Right lobe of liver (tissue), 6 donors: ENCODE measurements around the gene SPTBN1. TPM values are rescaled to one million over a fixed set of nuclear protein-coding genes. Genes with fewer than 3 reads are reported as not detected.

Source experiments
- ATAC-seq, 4 donors: fragments of 200-7000 bp; cut with Tn5 transposase; one replicate each; pipeline ENCODE4 v1.9.1; 2020; ENCODE audit warnings: mild to moderate bottlenecking in 4 of 4, moderate library complexity in 4 of 4
- DNase-seq, 3 donors: peaks; one replicate each; pipeline ENCODE4 v3.0.0-alpha.2; 2020
- H3K27ac ChIP-seq, 3 donors: fragments of 200-600 bp; one replicate each; pipeline ENCODE4 v1.8.0; 2022
- H3K27me3 ChIP-seq, 2 donors: fragments of 200-600 bp; one replicate each; pipeline ENCODE4 v1.8.0; 2022
- H3K36me3 ChIP-seq, 4 donors: fragments of 200-600 bp; sonication (generic) in 1 of 4; one replicate each; pipeline versions ENCODE4 v1.5.1 to v1.8.0; 2017 to 2022; ENCODE audit warnings: control low read depth in 1 of 4
- H3K4me1 ChIP-seq, 4 donors: fragments of 200-600 bp; sonication (generic) in 1 of 4; one replicate each; pipeline versions ENCODE4 v1.5.1 to v1.8.0; 2017 to 2022; ENCODE audit warnings: control low read depth in 1 of 4
- H3K4me3 ChIP-seq, 3 donors: fragments of 200-600 bp; one replicate each; pipeline ENCODE4 v1.8.0; 2022
- H3K9me3 ChIP-seq, 4 donors: fragments of 200-600 bp; sonication (generic) in 1 of 4; one replicate each; pipeline versions ENCODE4 v1.5.1 to v1.8.0; 2017 to 2022; ENCODE audit warnings: control low read depth in 1 of 4
- POLR2A ChIP-seq: fragments of 450-650 bp; IDR thresholded peaks from one replicate; pipeline ENCODE4 v1.6.1; 2017; ENCODE audit warnings: antibody characterized with exemption, mild to moderate bottlenecking
- WGBS: methylation state at CpG from one replicate; pipeline ENCODE4 v1.1.6; 2018; ENCODE audit warnings: low coverage, low lambda C conversion rate; ENCODE audit not compliant: insufficient coverage; ENCODE audit errors: missing lambda C conversion rate; 5-methylcytosine and 5-hydroxymethylcytosine counted together
- intact Hi-C, 2 donors: fragments of 100-400 bp; cut with DNase I; formaldehyde crosslinking; loops; one replicate each; pipeline versions ENCODE4 v1.11.2 to v1.14.1; 2022
- total RNA-seq, 6 experiments: library from RNA; depleted of rRNA in 2 of 6; stranded (reverse); fragments of >200 nt in 2 of 6; fragmentation: NEBNext Ultra II Directional in 3 of 6; extraction: Animal tissue kit (Norgen Biotek cat#: 25700) in 3 of 6; gene quantifications; one replicate each; pipeline versions ENCODE4 v1.1.0 to v1.2.4, GENCODE V29; 2016 to 2023
- TF ChIP-seq, protein P1 (sequence below), 4 donors: fragments of 200-600 bp in 3 of 4; fragments of 450-650 bp in 1 of 4; IDR thresholded peaks; one replicate each; pipeline versions ENCODE4 v1.5.1 to v1.8.0; 2016 to 2022; ENCODE audit warnings: antibody characterized with exemption in 4 of 4, mild to moderate bottlenecking in 2 of 4
- donor health status: DM: no; HTN: yes; CAD: no.
- donor health status: DM: no; HTN: no; CAD: no.
- donor health status: DM: no; HTN: no; CAD: no.
- donor health status: DM: no; HTN: yes; CAD: no.
- donor health status: DM: no; HTN: yes; CAD: no.

Gene SPTBN1
- total RNA-seq, 6 experiments from 2014 or later = 107 to 315 (median 227) TPM

DNA sequence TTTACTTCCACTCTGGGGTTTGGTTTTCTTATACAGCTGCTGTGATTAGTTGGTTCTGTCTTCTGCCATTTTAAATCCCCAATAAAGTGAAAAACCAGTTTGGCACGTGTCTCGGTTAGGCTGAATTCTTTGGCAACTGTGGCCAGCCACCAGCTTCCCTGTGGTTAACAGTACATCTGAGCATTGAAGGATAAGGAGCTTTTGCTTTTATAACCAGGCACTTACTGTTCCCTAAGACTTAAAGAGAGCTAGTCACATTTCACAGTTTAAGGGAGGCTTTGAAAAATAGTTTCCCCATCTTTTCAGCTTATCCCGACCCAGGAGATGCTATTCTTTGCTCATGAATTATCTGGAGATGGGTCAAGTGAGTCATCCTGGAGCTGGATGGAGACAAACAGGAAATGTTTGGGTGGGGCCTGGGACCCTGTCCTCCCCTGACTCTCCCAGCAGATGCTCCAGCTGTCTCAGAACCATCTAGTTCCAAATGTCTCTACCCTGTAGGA is 210.1 kb downstream of the SPTBN1 start:
- ATAC-seq (peak; percentile 1 to 29 (median 2)), DNase-seq (no peak)
- TF ChIP-seq, protein P1, sequence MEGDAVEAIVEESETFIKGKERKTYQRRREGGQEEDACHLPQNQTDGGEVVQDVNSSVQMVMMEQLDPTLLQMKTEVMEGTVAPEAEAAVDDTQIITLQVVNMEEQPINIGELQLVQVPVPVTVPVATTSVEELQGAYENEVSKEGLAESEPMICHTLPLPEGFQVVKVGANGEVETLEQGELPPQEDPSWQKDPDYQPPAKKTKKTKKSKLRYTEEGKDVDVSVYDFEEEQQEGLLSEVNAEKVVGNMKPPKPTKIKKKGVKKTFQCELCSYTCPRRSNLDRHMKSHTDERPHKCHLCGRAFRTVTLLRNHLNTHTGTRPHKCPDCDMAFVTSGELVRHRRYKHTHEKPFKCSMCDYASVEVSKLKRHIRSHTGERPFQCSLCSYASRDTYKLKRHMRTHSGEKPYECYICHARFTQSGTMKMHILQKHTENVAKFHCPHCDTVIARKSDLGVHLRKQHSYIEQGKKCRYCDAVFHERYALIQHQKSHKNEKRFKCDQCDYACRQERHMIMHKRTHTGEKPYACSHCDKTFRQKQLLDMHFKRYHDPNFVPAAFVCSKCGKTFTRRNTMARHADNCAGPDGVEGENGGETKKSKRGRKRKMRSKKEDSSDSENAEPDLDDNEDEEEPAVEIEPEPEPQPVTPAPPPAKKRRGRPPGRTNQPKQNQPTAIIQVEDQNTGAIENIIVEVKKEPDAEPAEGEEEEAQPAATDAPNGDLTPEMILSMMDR (IDR thresholded peaks at IDR 0.05) = no peak
- no peak for TF ChIP-seq POLR2A
- Histone ChIP-seq H3K36me3 (peaks cover 10 to 31% (median 11%) of the 10 kb centered on the region in 4 donors), H3K4me1 (peaks cover 0 to 56% (median 32%) of the 10 kb centered on the region in 4 donors), H3K4me3 (no peak overlapping the region), H3K9me3 (no peaks in the 10 kb centered on the region), H3K27me3 (no peaks in the 10 kb centered on the region), H3K27ac (peak overlapping the region; percentile 20 to 92 (median 89))
- WGBS = 6% methylated on average over 3 of the region's 3 CpGs
- intact Hi-C loops = no loop called here

DNA sequence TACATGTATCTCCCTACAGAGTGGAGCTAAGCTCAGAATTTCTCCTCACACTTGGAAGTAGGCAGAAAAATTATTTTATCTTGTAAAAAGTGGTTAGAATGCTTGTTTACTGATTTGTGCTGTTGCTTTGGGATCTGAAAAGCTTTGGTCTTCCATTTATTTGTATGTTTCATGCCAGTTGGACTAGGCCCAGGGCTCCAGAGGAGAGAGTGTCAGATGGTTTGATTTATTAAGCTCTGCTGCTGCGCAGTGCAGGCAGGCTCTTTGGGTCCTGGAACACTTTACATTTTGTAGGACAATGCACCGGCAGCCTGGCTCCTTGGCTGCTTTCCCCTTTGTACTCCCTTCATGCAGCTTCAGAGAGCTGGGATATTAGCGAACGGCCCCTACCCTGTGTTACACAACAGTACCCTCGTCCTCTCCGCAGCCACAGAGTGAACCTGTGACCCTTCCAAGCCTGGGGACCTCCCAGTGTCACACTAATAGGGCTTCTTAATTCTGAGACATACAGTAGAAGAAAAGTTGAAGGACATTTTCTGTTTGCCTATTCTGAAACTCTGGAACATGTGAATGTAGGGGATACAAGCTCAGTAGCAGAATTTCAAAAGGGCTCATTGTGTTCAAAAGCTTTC is 210.6 kb downstream of the SPTBN1 start:
- Histone ChIP-seq H3K27me3 (no peaks in the 10 kb centered on the region), H3K4me3 (no peak overlapping the region), H3K36me3 (peaks cover 10 to 26% (median 11%) of the 10 kb centered on the region in 4 donors), H3K9me3 (no peaks in the 10 kb centered on the region), H3K27ac (peak overlapping the region; percentile 20 to 92 (median 89)), H3K4me1 (peaks cover 0 to 56% (median 32%) of the 10 kb centered on the region in 4 donors)
- peak in 2 of 3 donors; percentile 86 to 89 for DNase-seq
- TF ChIP-seq POLR2A = no peak
- TF ChIP-seq, protein P1 (IDR thresholded peaks at IDR 0.05) = no peak
- peak; percentile 32 to 83 (median 77) for ATAC-seq
- intact Hi-C loops = no loop called here
- WGBS = 6% methylated on average over 6 of the region's 6 CpGs

DNA sequence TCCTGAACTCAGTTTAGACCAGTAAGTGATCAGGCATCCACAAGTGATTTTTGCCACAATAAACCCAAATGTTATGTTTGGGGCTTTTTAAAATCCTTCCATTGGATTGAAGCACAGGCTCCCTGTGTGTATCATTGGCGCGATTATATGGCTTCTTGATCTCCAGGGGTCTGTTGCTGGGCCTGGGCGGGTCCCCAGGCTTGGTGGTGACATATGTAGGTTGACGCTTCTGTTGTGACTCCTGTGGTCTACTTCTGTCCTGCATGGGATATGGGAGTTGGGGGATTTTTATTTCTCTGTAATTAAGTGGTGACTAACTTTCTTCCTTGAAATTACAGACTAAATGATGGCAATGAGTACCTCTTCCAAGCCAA is 211.1 kb downstream of the SPTBN1 start:
- DNase-seq (no peak), ATAC-seq (no peak)
- Histone ChIP-seq H3K4me1 (peaks cover 0 to 56% (median 32%) of the 10 kb centered on the region in 4 donors), H3K4me3 (no peak overlapping the region), H3K27me3 (no peaks in the 10 kb centered on the region), H3K9me3 (no peaks in the 10 kb centered on the region), H3K36me3 (peaks cover 6 to 22% (median 11%) of the 10 kb centered on the region in 4 donors), H3K27ac (peak overlapping the region; percentile 20 to 92 (median 89))
- 77% methylated on average over 4 of the region's 4 CpGs for WGBS
- TF ChIP-seq, protein P1 (IDR thresholded peaks at IDR 0.05) = no peak
- no peak for TF ChIP-seq POLR2A
- intact Hi-C loops = no loop called here

DNA sequence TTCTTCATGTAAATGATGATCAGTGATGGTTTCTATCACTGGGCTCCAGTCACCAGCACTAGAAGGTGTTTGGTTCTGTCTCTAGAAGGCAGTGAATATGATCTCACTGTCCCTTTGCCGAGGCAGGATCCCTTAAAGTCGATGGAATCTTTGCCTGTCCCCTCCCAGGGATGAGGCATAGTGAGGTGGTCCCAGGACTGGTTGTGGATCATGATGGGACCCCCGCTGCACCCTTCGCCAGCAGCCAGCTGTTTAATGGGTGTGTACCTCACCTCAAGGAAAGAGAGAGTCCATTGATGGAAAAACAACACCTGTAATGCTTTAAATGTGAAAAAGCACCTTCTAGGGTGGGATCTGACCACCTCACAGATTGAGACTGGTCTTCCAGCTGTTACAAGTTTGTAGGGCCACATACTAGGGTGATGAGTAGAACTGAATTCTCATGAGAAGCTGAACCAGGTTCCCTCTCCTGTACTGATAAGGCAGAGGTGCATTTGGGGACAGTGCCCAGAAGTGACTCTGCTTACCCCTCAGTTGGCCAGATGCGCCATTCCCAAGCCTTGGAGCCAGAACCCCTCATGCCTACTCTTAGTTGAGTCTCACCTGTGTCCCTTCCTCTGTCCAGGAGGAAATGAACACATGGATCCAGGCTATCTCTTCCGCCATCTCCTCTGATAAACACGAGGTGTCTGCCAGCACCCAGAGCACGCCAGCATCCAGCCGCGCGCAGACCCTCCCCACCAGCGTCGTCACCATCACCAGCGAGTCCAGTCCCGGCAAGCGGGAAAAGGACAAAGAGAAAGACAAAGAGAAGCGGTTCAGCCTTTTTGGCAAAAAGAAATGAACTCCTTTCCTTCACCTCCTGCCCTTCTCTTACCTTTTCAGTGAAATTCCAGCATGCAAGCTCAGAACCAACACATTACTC is 211.9 kb downstream of the SPTBN1 start:
- no peaks in the 10 kb centered on the region for H3K27me3 ChIP-seq
- H3K9me3 ChIP-seq = no peaks in the 10 kb centered on the region
- TF ChIP-seq, protein P1 (IDR thresholded peaks at IDR 0.05) = no peak
- TF ChIP-seq POLR2A = no peak
- peak overlapping the region in 2 of 3 donors; percentile 89 to 92 for H3K27ac ChIP-seq
- H3K4me3 ChIP-seq = no peak overlapping the region
- peaks cover 0 to 56% (median 32%) of the 10 kb centered on the region in 4 donors for H3K4me1 ChIP-seq
- intact Hi-C loops = no loop called here
- H3K36me3 ChIP-seq = peaks cover 3 to 16% (median 8%) of the 10 kb centered on the region in 4 donors
- 33% methylated on average over 12 of the region's 17 CpGs for WGBS
- DNase-seq = no peak
- peak; percentile 2 to 15 (median 10) for ATAC-seq
